Dermis microvascular lymphatic vessel endothelial cell (primary cell): ENCODE results near the gene EMC10. TPM values are rescaled to one million over a fixed set of nuclear protein-coding genes. Genes with fewer than 3 reads are reported as not detected.
A peak's percentile ranks its signal among the peaks of the same experiment; 100 is the strongest.

ENCODE experiments used
- DNase-seq, 2 donors: peaks; one replicate each; pipeline versions ENCODE4 v3.0.0 to v3.0.0-alpha.2; 2010; ENCODE audit warnings: low read depth in 2 of 2
- total RNA-seq: library from RNA; depleted of rRNA; stranded (reverse); fragments of >200 nt; gene quantifications from 2 replicates; pipeline ENCODE4 v1.2.1, GENCODE V29; 2014

The EMC10 gene
- total RNA-seq, 1 donor from 2014 or later, result 54.0 TPM

DNA sequence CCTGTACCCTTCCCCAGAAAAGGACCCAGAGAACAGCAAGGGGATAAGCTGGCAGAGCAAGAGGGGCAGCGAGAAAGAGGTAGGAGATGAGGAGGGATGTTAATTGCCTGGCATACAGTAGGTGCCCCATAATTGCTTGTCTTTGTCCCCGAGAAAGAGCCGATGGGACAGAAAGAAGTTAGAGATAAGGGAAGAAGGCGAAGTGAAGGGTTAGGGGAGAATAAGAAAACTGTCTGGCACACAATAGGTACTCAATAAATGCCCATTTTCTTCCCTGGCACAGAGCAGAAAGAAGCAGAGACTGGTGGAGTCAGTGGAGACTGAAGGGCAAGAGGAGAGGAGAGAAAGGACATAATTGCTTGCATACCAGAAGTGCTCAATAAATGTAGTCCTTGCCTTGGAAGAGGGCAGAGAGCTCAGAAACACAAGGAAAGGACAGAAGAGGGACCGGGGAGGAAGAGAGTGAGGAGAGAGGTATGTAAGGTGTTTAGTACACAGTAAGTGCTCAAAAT lies 18.8 kb downstream of the EMC10 start:
- DNase-seq, result no peak

DNA sequence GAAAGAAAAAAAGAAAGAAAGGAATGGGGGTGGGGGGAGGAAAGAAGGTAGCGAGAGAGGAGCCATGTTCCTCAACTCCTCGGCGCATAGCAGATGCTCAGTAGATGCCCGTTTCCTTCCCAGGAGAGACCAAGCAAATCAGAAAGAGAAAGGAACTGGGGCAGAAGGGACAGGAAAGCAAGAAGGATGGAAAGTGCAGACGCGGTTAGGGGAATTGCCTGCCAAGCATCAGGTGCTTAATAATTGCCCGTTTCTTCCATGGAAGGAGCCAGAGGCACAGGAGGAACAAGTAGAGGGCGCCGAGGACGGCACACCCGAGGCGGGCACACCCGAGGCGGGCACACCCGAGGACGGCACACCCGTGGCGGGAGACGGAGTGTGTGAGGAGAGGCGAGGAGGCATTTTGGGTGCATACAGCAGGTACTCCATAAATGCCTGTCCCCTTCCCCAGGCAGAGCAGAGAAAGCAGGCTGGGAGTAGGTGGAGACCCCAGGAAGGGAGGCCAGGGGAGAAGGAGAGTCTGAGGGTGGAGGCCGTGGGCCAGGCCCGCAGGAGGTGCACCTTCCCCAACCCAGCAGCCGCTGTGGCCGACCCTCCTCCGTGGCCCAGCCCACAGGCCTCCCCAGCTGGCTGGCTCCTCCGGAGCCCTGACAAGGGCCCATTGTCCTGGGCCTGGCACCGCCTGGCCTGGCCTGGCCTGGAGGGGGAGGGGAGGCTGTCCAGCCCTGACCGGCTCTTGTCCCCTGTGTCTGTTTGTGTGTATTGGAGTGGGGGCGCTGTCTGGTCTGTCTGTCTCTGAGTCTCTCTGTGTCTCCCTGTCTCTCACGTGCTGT lies 20.1 kb downstream of the EMC10 start:
- no peak for DNase-seq

GRCh38 chr19:50497022-50497405 lies 20.7 kb downstream of the EMC10 start:
- no peak for DNase-seq

DNA sequence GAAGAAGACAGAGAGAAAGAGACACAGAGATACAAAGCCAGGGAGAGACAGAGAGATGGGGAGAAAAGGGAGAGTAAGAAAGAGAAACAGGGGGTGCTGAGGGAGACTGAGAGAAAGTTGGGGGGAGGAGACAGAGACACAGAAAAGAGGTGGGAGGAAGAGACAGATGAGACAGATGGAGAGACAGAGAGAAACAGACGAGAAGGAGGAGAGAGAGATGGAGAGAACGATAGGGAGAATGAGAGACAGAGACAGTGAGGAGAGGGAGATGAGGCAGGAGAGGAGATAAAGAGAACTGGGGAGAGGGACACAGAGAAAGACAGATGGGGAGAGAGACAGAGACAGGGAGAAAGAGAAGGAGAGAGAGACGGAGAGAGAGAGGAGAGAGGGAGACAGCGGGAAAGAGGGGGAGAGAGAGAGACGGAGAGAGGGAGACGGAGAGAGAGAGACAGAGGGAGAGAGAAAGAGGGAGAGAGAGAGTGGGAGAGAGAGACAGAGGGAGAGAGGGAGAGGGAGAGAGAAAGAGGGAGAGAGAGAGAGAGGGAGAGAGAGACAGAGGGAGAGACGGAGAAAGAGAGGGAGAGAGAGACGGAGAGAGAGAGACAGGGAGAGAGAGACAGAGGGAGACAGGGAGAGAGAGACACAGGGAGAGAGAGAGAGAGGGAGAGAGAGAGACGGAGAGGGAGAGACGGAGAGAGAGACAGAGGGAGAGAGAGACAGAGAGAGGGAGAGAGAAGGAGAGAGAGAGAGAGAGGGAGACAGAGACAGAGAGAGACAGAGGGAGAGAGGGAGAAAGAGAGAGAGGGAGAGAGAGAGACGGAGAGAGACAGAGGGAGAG lies 22.1 kb downstream of the EMC10 start:
- no peak for DNase-seq

GRCh38 chr19:50500060-50500752 lies 23.9 kb downstream of the EMC10 start:
- DNase-seq, result no peak

DNA sequence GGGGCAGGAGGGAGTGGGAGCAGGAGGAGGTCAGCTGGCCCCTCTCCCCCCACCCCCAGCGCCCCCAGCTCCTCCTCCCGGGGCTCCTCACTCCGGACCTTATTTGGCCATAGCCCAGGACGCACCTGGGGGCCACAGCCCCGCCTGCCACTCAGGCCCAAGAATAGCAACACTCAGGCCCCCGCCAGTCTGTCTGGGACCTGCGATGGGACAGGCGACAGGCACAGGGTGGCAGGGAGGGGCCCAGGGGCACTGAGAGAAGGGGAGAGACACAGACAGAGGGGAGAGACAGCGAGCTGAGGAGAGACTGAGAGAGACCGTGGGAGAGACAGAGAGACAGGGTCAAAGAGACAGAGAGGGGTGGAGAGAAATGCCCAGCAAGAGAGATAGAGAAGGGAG lies 24.4 kb downstream of the EMC10 start:
- DNase-seq, result no peak

DNA sequence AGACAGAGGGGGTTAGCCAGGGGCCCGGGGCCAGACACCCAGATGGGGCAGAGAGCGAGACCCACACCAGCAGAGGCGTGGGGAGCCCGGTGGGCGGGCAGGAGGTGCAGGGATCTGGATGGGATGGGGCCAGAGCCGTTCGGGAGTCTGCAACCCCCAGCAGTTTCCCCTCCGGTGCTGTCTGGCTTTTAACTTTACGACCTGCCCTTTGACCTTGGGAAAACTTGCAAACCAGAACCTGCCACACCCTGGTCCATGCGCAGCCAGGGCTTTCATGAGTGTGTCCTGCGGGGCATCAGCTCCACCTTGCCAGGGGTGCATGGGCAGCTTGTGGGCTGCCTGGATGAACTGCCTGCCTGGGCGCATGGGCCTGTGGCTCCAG lies 24.9 kb downstream of the EMC10 start:
- no peak for DNase-seq

DNA sequence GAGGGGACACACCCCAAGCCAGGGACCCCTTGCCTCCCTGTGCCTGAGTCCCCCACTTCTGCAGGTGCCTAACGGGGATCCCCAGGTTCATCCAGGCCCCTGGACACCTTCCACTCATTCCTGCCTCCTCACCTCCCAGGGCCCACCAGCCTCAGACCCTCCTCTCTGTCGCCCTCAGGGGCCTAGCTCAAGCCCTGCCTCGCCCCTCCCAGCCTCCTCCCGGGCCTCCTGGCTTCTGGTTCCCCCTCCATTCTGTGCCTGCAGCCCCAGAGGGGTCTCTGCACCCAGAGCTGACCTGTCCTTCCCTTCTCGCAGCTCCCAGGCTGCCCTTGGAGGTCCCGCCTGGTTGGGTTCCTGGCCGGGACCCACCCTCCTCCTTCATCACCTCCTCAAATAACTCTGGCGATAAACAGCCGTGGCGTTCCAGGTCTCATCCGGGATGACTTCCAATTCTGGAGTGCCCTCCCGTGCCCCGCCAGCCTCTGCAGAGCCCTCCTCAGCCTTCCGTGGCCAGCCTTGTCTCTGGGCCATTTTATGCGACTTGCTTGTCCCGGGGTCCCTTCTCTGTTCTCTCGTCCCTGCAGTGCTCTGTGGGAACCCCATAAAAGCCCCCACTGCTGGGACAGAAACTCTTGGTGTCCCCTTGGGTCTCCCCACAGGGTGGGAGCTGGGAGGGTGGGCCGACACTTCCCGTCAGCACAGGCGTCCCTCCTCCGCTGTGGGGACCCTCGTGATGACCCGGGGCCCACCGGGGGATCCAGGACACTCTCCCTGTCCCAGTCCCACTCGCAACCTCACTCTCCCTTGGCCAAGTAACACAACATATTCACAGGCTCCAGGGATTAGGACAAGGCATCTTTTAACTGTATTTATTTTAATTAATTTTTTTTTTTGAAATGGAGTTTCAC lies 25.5 kb downstream of the EMC10 start:
- no peak for DNase-seq

GRCh38 chr19:50505856-50506611 lies 29.7 kb downstream of the EMC10 start:
- DNase-seq, result no peak

DNA sequence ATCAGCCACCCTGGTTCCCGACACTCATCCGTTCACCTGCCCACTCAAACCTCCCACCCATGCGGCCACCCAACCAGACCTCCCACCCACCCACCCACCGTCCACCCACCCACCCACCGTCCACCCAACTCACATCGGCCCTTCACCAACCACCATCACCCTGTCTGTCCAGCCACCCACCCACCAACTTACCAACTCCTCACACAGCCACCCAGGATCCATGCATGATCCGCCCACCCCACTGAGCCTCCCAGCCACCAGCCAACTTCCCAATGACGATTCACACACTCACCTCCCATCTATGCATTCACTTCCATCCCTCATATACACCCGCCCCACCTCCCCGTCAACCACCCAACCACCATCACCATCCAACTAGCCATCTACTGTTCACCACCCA lies 30.4 kb downstream of the EMC10 start:
- DNase-seq, result no peak

DNA sequence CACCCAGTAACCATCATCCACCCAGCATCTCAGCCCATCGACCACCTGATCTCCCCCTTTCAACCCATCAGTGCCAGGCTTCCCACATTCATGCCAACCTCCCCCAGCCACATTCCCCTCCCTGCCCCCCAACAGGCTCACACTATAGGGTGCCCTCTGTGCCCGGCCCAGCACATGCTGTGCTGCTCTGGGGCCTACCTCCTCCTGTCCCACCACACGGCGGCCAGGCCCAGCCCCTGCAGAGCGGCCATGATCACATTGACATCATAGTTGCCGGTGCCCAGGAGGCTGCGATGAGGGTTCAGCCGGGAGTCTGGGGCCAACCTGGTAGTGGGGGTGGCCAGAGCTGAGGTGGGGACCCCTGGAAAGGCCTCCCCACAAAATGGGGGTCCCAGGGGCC lies 31.1 kb downstream of the EMC10 start:
- DNase-seq, result no peak

DNA sequence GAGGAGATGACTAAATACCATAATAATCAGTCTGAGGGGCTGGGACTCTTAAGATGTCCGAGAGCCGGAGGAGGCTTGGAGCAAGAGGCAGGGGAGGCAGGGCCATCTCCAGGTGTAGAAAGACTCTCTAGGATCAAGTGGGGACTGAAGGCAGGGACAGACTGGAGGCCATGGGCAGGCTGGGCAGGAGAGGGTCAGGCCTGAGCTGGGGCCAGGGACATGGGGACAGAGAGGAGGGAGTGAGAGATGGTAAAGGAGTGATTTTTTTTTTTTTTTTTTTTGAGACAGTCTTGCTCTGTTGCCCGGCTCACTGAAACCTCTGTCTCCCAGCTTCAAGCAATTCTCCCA lies 32.5 kb downstream of the EMC10 start:
- no peak for DNase-seq

DNA sequence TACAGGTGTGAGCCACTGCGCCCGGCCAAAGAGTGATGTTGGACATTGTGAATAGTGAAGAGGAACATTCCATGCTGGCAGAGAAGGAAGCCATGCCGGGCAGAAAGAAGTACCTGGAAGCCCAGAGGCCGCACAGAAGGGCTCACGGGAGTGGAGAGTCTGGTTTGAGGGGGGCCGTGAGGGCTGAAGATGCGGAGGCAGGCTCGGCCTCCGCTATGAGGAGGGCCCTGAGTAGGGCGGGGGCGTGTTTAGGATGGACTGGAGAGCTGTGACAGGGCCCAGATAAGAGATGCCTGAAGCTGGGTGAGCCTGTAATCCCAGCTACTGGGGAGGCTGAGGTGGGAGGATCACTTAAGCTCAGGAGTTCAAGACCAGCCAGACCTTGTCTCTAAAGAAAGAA lies 33.1 kb downstream of the EMC10 start:
- DNase-seq, result no peak

DNA sequence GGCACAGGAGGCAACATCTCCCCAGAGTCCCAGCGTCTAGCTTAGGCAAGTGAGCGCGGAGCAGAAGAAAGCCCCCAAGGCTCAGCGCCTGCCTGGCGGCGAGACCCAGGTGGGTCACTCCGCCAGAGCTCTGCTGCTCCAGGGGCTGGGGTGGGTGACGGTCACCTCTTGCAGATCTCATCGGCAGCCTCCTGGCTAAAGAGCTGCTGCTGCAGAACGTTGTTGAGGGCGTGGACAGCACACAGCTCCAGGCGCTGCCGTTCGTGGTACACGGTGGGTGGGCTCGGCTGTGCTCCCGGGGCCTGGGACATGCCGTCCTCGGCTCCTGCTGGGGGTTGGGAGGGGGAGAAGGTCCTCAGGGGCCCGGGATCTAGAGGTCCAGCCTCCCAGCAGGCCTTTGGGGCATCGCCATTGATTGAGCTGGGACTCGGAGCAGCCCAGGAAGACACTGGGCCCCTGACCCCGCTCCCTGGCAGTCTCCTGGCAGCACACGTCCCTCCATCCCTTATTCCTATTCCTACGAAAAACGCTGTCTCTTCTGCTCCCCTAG lies 33.9 kb downstream of the EMC10 start:
- DNase-seq, result no peak

DNA sequence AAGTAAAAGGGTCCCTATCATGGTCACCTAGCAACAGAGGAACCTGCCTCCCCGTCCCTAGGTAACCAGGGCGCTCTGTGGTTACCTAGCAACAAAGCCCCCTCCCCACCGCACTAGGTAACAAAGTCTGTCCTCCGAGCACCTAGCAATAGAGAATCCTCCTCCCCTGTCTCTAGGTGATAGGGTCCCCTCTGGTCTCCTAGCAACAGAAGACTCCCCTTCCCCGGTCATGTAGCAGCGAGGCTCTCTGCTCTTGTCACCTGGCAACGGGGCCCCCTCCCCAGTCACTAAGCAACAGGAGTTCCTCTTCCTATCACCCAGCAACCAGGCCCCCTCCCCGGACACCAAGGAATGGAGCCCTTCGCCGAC lies 34.4 kb downstream of the EMC10 start:
- peak in 1 of 2 donors; percentile 9 for DNase-seq

- DNase-seq, result peak; percentile 98 to 99
These were observed 34.9 kb downstream of the EMC10 start, which contains the start of gene JOSD2 for GRCh38 chr19:50511069-50511822. TSS of gene JOSD2 (minus strand) at chr19:50511191. CDS start at chr19:50510431, 760 bp downstream.

DNA sequence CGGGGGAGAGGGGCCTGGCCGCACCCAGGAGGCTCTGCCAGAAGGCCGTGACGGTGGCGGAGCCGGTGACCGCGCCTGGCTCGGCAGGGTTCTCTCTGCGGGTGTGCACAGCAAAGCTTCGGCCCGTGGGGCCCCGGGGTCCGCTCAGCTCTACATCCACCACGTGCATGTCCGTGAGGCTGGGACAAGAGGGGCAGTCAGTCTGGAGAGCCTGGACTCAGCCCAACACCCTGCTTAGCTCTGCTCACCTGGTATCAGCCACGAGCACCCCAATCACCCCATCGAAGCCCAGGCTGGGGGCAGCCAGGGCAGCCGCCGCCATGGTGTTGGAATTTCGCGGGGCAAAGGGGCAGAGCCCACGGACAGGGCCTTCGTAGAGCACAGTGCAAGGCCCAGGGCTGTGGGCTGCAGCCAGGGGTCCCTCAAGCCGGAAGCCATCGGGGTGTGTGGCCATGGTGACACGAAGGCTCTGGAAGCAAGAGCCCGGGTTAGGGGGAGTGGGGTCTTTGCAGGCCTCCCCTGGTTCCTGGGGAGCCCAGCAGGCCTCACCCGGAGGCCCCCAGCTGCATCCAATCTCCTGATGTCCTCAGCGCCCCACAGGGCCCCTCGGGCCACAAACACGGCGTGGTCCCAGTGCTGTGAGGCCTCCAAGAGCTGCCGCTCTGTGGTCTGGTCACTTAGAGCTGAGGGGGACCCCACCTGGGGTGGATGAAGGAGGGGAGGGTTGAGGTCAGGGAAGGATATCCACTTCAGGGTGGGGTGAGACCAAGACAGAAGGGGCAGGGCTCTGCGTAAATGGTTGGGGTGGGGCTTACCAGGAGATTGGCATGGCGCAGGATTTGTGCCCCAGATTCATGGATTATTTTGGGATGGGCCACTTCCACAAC lies 36.0 kb downstream of the EMC10 start:
- no peak for DNase-seq
